Gastroesophageal sphincter (tissue), 3 donors: ENCODE results near the gene GAS2L1.

Source experiments
- POLR2A ChIP-seq, 2 donors: fragments of 450-650 bp; IDR thresholded peaks; one replicate each; pipeline ENCODE4 v1.6.1; 2017; ENCODE audit warnings: antibody characterized with exemption in 2 of 2, mild to moderate bottlenecking in 2 of 2, moderate library complexity in 1 of 2
- POLR2AphosphoS5 ChIP-seq: sonication (generic); formaldehyde crosslinking; IDR thresholded peaks from one replicate; pipeline ENCODE4 v1.6.1; 2017; ENCODE audit warnings: antibody characterized with exemption
- TF ChIP-seq, protein P1 (sequence below), 4 experiments: fragments of 200-600 bp in 2 of 4; fragments of 450-650 bp in 2 of 4; sonication (generic) in 1 of 4; IDR thresholded peaks; one replicate each; pipeline ENCODE4 v1.5.1; 2017 to 2019; ENCODE audit warnings: antibody characterized with exemption in 4 of 4, mild to moderate bottlenecking in 2 of 4, moderate library complexity in 2 of 4

GRCh38 chr22:29328566-29329500 is 22.4 kb downstream of the GAS2L1 start:
- TF ChIP-seq, protein P1, sequence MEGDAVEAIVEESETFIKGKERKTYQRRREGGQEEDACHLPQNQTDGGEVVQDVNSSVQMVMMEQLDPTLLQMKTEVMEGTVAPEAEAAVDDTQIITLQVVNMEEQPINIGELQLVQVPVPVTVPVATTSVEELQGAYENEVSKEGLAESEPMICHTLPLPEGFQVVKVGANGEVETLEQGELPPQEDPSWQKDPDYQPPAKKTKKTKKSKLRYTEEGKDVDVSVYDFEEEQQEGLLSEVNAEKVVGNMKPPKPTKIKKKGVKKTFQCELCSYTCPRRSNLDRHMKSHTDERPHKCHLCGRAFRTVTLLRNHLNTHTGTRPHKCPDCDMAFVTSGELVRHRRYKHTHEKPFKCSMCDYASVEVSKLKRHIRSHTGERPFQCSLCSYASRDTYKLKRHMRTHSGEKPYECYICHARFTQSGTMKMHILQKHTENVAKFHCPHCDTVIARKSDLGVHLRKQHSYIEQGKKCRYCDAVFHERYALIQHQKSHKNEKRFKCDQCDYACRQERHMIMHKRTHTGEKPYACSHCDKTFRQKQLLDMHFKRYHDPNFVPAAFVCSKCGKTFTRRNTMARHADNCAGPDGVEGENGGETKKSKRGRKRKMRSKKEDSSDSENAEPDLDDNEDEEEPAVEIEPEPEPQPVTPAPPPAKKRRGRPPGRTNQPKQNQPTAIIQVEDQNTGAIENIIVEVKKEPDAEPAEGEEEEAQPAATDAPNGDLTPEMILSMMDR (IDR thresholded peaks at IDR 0.05), result no peak
- TF ChIP-seq POLR2AphosphoS5 (no peak), POLR2A (IDR thresholded peaks at IDR 0.05) (no peak)
